Mammary microvascular endothelial cell (primary cell): ENCODE measurements around the gene MICU1. TPM values are rescaled to one million over a fixed set of nuclear protein-coding genes. Genes with fewer than 3 reads are reported as not detected.

Experiments
- total RNA-seq: library from RNA; depleted of rRNA; stranded (reverse); fragments of >200 nt; gene quantifications from 2 replicates; pipeline ENCODE4 v1.2.3, GENCODE V29; 2015

MICU1 gene
- 36.5 and 41.4 TPM in 2 replicates for total RNA-seq

GRCh38 chr10:72625608-72626443, at the start of gene MICU1:
TSS of gene MICU1 (minus strand) at chr10:72626079. CDS start at chr10:72566793, 59,286 bp downstream.

GRCh38 chr10:72354356-72355213, 271.3 kb downstream of the MICU1 start, which contains the start of gene DNAJB12:
TSS of gene DNAJB12 (minus strand) at chr10:72354919. CDS start at chr10:72354897, 22 bp downstream.

Other genes starting within 250 kb of the MICU1 start
- 21.1 and 25.1 TPM in 2 replicates for gene MCU, start 66.1 kb upstream of the MICU1 start, total RNA-seq